Stimulated activated CD4-positive, alpha-beta T cell treated with anti-CD3 and anti-CD28 coated beads, Interleukin-15, amount 100 ng/mL, for 1 hour (primary cell): ENCODE results near the gene CDON.
A peak's percentile ranks its signal among the peaks of the same experiment; 100 is the strongest.

Experiments
- DNase-seq, 2 donors: peaks; one replicate each; pipeline ENCODE4 v3.0.0-alpha.2; 2020; ENCODE audit warnings: low read depth in 1 of 2, low spot score in 1 of 2

The CDON gene

GRCh38 chr11:126062679-126063506 is at the start of gene CDON:
Gene CDON (minus strand): TSS chr11:126062866. CDS start chr11:126023476, 39,390 bp downstream.
- peak; percentile 83 to 85 for DNase-seq

DNA sequence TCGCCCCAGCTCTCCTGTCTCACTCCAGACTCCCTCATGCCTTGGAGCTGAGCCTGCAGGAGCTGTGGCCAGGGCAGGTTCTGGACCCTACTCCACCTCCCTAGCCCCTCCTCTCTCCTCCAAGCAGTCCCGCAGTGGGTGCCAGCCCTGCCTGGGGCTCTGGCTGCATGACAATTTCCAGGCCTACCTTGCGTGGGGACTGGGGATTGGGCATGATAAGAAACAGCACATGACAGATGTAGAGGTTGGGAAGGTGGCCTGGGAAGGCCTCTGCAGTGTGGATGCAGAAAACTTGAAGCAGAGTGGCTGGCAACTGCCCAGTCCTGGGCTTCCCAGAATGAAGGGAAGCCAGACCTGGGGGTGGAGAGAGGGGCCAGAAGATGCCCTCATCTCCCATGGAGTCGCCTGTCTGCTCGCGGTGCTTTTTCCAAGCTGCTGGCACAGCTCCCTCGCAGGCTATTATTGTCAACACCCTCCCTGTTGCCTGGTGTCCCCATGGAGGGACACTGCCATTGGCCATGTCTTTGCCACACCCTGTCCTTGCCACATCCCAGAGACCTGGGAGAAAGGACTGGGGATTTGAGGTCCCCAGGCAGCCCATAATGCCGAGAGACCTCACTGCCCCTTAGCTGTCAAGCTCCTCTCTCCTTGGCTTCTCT is 48.9 kb upstream of the CDON start:
- DNase-seq: no peak

DNA sequence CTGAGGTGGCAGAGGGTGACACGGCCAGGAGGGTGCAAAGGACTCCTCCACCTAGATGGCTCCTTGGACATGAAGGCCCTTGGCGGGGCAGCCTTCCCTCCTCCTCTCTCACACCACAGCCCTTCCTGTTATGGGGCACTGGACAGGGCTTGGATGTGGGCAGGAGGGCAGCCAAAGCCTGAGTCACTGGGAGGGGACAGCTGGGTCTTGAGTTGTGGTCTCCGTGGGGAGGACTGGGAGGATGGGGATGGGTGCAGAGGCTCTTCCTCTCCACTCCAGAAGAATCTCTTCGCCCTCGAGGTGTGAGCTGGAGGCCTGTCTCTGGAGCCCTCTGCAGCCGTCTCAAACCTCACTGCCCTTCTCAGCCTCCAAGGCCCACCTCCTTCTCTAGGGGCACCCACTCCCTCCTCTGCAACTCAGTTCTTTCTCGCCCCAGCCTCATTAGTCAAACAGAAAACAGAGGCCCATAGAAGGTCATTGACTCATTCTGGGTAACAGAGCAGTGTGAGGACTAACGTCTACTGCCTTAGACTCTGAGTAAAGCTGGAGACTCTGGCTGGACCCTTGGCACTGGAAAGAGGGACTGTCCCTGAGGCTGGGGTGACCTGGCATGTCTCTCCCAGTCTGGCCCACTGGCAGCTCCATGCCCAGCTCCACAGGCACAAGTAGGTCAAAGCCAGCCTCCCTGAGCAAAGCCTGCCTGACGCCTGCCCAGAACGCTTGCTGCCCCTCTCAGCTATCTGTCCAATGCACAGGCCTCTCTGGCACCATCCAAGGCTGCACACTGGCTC is 47.5 kb upstream of the CDON start:
- no peak for DNase-seq

DNA sequence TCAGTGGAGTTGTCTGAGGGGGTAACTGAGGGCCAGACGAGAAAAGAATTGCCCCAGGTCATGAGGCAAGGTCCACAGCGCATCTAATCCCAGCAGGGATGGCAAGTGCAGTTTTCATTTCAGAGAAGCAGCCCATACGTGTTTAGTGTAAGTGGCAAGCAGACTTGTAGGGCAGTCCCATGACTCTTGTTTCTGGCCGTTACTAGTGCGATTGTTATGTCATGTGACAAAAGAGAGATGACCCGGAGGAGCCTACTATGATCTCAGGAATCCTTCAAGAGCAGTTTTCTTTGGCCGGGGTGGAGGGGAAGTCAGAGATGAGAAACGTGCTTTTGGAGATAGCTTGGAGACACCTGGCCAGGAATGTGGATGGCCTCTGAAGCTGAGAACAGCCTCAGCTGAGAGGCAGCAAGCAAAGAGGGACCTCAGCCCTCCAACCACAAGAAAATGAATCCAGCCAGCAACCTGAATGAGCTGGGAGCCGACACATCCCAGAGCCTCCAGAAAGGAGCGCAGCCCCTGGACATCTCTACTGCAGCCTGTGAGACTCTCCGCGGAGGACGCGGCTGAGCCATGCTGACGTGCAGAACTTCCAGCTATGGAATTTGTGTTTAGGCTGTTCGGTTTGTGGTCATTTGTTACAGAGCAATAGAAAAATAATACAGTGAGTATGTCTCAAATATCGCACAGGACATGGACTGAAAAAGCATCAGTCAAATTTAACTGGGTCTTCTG is 44.1 kb upstream of the CDON start:
- no peak for DNase-seq

GRCh38 chr11:126105748-126106080 is 43.0 kb upstream of the CDON start:
- DNase-seq: no peak

GRCh38 chr11:126105022-126105747 is 42.5 kb upstream of the CDON start:
- DNase-seq: no peak

DNA sequence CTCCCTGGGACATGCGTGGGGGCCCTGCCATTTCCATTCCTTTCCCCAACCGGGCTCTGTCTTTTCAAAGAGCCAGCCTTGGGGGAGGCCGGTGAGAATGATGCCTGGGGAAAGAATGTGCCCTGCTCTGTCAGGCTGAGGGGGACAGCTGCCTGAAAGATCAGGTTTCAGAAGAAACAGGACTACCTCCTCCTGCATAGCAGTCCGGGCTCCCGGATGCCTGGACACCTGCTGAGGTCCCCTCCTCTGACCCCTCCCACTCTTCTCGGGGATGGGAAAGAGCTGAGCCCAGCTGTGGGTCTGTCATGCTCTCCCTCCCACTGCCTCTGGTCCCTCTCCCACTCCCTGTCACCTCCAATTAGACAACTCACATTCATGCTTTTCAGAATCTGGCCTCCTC is 41.8 kb upstream of the CDON start:
- DNase-seq: no peak

DNA sequence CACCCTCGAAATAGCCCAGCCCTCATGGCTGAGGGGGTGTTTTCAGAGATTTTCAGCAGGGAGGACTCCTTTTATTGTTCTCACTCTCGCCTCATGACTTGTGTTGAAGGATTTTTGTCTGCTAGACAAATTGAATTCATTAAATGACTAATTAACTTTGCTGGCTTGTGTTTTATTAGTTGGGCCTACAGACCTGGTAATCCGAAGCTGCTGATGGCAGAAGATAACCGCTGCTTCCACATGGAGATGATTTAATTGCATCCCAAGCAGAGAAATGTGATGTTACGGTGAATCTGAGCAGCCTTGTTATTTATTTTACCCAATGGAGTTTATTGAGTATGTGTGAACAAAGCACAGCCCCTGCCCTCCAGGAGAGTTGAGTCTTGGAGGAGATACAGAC is 40.5 kb upstream of the CDON start:
- no peak for DNase-seq

GRCh38 chr11:126102436-126102981 is 39.8 kb upstream of the CDON start:
- DNase-seq: no peak

GRCh38 chr11:126101930-126102283 is 39.2 kb upstream of the CDON start:
- DNase-seq: no peak

- DNase-seq: no peak
These were observed 38.7 kb upstream of the CDON start for GRCh38 chr11:126101251-126101929.

GRCh38 chr11:126100716-126101115 is 38.0 kb upstream of the CDON start:
- no peak for DNase-seq

GRCh38 chr11:126098204-126098769 is 35.6 kb upstream of the CDON start:
- DNase-seq: no peak

- DNase-seq: no peak
These were observed 33.1 kb upstream of the CDON start for GRCh38 chr11:126095745-126096144.

DNA sequence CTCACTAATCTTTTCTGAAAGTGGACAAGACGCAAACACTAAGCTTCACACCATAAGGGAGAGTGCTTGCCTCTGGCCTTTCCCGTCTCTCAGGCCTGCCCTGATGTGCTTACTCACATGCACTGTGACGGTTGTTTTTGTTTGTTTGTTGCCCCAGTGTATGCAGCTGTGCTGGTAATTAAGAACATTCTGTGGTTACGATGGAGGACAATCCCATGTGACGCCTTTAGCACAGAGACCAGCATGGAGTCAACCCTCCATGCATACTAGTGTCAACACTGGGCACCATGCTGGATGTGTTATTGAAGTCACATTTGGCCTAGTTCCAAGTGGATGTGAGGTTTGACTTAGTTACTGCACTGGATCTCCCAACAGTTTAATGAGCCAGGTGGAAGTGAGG is 27.8 kb upstream of the CDON start:
- DNase-seq: no peak

DNA sequence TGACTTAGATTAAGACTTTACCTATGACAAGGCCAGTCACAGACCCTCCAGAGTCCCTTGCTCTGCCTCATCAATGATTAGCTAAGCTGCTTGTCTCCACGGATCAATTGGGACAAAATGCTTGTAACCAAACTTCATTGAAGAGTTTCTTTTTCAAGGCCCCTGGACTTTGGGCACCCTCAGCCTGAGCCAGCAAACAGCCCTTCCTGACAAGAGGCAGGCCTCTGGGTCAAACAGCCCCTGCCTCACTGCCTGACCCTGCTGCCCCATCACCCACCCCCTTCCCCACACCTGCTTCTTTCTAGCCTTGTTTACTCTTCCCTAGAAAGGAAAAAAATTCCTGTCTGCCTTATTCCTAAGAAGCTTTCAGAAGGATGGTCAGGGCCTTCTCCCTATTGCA is 26.3 kb upstream of the CDON start:
- no peak for DNase-seq

DNA sequence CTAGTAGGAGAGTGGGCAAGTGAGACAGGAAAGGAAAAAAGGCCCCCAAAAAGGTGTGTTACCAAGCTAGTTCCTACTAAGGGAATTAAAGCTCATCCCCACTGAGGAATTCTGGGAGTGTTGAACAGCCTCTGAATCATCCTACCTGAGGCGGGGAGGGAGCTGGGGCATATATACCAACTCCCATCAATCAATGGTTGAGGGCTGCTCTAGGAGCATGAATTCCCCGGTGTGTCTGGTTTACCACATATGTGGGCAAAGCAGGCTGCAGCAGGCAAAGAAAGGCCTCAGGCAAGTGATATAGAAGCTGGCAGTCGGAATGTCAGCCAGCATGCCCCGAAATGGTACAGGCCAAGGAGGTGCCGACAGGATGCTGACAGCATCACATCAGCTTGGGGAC is 23.6 kb upstream of the CDON start:
- no peak for DNase-seq

DNA sequence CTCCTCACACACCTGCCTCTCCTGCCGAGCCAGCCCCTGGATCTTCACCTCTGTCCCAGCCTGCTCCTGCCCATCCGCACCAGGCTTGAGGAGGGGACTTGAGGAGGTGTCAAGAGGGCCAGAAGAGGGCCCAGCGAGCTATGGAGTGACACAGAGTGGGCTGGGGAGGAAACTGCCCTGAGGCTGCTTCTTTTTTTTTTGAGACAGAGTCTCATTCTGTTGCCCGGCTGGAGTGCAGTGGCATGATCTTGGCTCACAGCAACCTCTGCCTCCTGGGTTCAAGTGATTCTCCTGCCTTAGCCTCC is 21.9 kb upstream of the CDON start:
- no peak for DNase-seq

DNA sequence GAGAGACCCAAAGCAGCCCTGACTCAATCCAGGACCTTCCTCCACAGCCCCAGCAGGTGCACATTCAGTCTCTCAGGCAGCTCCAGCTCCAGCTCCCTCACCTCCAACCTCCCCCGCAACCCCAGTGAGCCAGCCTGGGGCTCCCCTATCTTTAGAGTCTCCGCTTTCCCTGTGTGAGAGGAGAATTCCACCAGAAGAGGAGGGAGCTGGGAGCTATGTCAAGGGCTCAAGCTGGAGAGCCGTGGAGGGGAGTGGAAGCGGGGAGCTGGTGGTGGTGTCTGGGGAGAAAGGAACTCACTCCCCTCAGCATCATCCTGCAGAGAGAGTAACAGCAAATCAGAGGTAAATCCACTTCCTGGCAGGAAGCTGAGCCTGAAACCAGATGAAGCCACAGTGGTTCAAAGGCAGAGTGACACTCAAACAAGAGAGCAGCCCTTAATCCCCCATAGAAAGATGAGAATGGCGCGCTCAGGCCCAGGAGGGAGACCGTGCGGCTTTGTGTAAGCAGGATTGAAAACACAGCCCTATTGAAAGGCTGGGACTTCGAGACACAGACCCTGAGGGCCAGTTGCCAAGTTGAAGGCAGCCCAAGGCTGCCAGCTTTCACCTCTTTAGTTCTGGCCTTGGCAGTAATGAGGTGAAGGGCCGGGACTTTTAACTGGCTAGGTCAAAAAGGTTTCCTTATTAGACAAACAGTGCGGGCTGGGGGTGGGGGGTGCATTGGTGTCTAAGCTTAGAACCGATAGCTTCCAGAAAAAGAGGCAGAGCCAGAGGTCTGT is 21.4 kb upstream of the CDON start:
- DNase-seq: no peak
